DMS 273 (cell line): Measurements from ENCODE around the gene MAST1.
"Not testable (repeated sequence)": the region's sequence is repeated elsewhere in the genome, so short reads cannot be mapped to it uniquely, and the experiment has no call there.

Source experiments
- DNase-seq: peaks from one replicate; lab custom pipeline; 2025; ENCODE audit not compliant: unreplicated experiment; lab: John Stamatoyannopoulos, UW

Gene MAST1

DNA sequence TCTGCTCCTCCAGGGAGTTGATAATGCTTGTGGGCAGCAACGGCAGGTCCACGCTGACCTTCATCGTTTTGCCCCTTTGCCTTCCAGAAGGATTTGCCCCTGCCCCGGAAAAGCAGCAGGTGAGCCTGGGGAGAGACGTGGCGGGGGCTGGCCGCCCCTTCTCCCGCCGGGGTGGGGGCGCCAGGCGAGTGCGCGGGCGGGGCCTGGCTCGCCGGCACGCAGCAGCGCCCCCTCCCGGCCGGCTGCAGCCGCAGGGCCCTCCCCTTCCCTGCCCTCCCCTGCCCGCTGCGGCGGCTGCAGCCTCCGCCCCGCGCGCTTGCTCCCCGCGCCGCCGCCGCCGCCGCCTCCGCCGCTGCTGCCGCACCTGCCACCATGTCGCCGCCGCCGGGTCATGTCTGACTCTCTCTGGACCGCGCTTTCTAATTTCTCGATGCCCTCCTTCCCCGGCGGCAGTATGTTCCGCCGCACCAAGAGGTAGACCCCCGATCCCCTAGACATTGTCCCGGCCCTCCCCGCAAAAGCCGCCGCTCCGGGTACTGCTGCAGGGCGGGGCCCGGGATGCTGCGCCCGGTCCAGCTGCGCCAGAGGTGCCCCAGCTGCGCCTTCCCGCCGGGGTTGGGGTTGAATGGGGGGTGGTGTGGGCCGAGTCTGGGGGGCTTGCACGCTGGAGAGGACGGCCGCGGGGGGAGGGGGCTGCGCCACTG lies at the start of gene MAST1:
TSS of gene MAST1 (plus strand) at position 334 of the 704 bp plus-strand sequence. CDS start at position 392, 58 bp downstream.
- DNase-seq, result peak; percentile 90

DNA sequence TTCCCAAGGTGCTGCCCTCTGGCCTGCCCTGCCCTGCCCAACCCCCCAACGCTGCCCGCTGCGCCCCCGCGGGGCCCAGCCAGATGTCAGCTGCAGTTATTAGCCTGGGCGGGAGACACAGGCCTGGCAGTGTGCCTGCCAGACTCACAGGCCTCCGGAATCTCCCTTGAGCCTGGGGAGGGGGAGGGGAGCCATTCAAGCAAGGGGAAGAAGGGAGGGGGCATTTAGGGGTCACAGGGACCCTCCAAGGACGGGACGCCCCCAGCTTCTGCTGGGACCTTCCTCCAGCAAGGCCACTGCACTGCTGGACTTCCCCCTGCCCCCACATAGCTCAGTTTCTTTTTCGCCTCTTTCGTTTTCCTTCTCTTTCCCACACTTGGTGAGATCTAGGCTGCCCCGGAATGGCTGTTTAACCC lies 49.6 kb upstream of the MAST1 start:
- DNase-seq, result peak; percentile 95

DNA sequence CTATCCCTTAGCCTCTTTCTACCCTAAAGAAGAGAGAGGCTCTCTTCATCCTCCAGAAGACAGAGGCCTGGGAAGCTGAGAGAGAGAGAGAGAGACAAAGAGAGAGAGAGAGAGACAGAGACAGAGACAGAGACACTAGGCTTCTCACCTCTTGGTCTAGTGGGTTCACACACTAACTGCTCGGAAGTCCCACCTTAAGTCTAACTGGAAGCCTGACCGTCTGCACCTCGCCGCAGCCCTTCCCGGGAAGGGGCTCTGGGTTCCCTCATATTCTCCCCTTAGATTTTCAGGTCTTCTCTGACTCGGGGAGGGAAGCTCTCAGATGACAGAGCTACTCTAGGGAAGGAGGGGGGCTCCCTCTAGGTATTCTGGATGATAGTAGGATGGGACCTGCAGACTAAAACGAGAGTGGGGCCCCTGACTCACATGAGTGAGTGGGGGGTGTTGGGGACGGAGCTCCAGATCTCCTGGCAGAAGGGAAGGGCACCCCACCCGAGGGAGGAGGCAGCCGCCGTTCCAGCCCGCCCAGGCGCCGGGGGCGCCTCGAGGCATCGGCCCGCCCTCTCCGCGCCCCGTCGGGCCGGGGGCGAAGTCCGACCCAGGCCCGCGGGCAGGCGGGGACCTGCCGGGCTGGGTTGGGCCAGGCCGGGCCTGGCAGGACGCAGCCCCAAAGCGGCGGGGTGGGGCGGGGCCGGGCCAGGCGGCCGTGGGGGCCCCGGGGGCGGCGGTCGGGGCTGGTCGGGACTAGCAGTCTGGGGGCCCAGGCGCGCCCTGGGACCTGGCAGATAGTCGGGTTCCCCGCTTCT lies 49.0 kb upstream of the MAST1 start:
- DNase-seq, result peak; percentile 82

DNA sequence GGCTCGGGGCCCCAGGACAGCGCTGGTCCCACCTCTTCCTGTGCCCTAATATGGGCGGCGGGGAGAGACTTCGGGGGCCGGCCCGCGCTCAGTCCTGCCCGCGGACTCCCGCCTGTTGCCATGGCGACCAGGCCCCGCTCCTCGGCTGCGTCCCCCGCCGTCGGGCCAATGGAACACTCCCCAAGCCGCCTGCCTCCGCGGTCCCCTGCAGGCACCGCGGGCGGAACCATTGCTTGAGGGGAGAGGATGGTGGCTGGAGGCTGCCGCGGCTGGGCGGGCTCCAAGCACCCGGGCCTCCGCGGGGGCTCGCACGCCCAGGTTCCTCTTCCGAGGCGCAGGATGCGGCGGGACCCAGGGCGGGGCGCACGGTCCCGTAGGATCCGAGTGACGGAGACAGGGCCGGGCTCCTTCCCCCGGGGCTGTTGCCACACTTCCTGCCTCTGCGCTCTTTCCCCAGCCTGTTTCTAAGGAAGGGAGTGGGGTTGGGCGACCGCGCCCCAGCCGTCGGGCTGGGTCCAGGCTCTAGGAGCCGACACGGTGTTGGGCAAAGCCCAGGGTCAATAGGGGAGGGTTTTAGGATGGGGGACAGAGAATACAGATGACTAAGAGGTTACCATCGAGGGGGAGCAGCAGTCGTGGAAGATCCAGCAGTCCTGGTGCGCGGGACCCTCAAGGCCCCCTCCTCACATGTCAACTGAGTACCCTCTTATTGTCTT lies 48.3 kb upstream of the MAST1 start:
- DNase-seq, result peak; percentile 99

DNA sequence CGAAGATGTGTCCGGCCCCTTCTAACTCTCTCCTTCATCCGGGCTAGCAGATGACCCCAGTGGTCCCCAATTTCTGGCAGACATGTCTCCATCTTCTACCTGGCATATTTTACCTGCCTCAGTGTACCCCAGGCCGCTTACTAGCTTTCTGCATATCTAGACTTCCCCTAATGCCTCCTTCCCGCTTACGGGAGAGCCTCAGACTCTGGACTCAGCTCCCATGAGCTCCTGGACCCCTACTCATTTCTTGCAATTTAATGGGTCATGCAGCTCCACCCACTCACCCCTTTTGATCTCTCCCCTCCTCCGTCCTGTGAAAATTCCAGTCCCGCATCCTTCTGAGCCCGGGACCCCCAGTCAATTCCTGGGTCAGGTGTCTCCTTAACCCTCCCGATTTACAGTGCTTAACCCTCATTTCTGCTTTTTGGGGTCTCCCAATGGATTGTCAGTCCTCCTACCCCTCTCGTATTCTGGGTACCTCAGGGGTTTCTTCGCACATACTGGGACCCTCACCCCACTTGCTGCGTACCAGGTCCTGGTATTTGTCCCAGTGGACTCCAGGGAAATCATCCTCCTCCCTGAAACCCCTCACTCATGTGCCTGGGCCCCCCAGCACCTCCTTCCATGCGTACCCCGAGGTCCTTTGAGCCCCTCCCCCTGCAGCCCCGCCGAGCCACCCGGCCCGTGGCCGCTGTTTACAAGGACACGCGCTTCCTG lies 47.5 kb upstream of the MAST1 start:
- DNase-seq, result no peak

DNA sequence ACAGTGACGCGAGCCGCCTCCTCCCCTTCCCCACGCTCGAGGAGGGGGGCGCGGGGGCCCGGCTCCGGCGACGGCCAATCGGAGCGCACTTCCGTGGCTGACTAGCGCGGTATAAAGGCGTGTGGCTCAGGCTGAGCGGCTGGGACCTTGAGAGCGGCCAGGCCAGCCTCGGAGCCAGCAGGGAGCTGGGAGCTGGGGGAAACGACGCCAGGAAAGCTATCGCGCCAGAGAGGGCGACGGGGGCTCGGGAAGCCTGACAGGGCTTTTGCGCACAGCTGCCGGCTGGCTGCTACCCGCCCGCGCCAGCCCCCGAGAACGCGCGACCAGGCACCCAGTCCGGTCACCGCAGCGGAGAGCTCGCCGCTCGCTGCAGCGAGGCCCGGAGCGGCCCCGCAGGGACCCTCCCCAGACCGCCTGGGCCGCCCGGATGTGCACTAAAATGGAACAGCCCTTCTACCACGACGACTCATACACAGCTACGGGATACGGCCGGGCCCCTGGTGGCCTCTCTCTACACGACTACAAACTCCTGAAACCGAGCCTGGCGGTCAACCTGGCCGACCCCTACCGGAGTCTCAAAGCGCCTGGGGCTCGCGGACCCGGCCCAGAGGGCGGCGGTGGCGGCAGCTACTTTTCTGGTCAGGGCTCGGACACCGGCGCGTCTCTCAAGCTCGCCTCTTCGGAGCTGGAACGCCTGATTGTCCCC lies 46.8 kb upstream of the MAST1 start, which contains the start of gene JUNB:
TSS of gene JUNB (plus strand) at position 142 of the 706 bp plus-strand sequence. CDS start at position 428, 286 bp downstream.
- peak; percentile 98 for DNase-seq

DNA sequence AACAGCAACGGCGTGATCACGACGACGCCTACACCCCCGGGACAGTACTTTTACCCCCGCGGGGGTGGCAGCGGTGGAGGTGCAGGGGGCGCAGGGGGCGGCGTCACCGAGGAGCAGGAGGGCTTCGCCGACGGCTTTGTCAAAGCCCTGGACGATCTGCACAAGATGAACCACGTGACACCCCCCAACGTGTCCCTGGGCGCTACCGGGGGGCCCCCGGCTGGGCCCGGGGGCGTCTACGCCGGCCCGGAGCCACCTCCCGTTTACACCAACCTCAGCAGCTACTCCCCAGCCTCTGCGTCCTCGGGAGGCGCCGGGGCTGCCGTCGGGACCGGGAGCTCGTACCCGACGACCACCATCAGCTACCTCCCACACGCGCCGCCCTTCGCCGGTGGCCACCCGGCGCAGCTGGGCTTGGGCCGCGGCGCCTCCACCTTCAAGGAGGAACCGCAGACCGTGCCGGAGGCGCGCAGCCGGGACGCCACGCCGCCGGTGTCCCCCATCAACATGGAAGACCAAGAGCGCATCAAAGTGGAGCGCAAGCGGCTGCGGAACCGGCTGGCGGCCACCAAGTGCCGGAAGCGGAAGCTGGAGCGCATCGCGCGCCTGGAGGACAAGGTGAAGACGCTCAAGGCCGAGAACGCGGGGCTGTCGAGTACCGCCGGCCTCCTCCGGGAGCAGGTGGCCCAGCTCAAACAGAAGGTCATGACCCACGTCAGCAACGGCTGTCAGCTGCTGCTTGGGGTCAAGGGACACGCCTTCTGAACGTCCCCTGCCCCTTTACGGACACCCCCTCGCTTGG lies 46.1 kb upstream of the MAST1 start:
- peak; percentile 92 for DNase-seq

DNA sequence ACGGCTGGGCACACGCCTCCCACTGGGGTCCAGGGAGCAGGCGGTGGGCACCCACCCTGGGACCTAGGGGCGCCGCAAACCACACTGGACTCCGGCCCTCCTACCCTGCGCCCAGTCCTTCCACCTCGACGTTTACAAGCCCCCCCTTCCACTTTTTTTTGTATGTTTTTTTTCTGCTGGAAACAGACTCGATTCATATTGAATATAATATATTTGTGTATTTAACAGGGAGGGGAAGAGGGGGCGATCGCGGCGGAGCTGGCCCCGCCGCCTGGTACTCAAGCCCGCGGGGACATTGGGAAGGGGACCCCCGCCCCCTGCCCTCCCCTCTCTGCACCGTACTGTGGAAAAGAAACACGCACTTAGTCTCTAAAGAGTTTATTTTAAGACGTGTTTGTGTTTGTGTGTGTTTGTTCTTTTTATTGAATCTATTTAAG lies 45.4 kb upstream of the MAST1 start:
- DNase-seq, result peak; percentile 68

DNA sequence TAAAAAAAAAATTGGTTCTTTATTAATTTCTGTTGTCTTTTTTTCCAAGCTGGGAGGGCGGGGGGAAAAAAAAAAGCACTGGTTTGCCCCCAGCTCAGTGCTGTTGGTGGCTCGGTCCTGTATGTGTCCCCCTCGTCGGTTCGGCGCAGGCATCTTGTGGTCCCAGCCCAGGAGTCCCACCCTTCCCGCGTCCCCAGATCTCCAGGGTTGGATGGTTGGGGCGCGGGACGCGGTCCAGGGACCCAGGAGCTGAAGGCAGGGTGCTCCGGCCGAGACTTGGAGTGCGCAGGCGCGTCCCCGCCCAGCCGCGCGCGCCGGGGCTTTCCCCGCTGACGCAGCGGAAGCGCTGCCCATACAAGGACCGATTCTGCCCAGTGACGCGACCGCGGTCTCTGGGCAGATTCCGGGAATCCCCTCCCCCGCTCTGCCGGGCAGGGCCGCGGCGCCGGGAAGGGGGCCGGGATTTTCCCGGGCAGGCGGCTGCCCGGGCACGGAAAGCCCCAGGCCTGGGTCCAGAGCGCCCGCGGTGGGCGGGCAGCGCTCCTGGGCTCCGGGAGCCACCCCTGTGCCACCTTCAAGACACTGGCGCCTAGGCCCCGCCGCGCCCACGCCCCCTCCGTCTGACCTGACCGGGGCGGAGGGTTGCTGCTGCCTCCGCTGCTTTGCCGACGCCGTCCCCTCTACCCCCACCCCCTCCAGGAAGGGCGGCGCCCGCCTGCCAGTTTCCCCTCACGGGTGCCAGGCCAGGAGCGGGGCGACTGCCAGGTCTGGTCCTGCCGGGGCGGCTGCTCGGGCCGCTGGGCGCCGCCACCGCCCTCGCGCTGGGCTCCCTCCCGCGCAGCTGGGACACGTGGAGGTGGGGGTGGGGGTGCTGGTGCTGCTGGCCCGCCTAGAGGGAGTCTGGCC lies 44.8 kb upstream of the MAST1 start:
- peak; percentile 98 for DNase-seq

DNA sequence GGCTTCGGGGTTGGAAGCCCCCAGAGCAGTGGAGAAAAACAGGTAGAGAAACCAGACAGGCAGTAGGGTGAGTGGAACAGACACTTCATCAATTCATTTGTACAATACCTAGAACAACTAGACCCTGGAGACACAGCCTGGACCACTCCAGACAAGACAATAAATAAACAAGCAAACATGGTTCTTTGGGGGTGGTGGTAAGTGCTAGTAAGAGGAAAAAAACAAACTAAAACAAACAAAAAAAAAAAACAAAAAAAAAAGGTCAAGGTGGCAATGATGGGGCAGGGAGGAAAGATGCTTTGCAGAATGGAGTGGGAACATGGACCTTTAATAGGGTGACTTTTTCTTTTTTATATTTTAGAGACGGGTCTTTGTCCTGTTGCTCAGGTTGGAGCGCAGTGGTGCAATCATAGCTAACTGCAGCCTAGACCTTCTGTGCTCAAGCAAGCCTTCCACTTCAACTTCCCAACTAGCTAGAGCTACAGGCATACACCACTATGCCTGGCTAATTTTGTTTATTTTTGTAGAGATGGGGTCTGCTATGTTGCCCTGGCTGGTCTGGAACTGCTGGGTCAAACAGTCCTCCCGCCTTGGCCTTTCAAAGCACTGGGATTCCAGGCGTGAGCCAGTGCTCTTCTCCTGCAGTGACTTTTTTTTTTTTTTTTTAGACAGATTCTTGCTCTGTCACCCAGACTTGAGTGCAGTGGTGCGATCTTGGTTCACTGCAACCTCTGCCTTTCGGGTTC lies 43.9 kb upstream of the MAST1 start:
- DNase-seq, result no peak

DNA sequence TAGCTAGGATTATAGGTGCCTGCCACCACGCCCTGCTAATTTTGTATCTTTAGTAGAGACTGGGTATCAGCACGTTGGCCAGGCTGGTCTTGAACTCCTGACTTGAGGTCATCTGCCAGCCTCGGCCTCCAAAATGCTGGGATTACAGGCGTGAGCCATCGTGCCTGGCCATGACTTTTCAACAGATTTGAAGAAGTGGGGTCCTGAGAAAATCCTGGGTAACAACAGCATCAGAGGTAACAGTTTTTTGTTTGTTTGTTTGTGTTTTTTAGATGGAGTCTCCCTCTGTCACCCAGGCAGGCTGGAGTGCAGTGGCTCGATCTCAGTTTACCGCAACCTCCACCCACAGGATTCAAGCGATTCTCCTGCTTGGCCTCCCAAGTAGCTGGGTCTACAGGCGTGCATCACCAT lies 43.3 kb upstream of the MAST1 start:
- no peak for DNase-seq

DNA sequence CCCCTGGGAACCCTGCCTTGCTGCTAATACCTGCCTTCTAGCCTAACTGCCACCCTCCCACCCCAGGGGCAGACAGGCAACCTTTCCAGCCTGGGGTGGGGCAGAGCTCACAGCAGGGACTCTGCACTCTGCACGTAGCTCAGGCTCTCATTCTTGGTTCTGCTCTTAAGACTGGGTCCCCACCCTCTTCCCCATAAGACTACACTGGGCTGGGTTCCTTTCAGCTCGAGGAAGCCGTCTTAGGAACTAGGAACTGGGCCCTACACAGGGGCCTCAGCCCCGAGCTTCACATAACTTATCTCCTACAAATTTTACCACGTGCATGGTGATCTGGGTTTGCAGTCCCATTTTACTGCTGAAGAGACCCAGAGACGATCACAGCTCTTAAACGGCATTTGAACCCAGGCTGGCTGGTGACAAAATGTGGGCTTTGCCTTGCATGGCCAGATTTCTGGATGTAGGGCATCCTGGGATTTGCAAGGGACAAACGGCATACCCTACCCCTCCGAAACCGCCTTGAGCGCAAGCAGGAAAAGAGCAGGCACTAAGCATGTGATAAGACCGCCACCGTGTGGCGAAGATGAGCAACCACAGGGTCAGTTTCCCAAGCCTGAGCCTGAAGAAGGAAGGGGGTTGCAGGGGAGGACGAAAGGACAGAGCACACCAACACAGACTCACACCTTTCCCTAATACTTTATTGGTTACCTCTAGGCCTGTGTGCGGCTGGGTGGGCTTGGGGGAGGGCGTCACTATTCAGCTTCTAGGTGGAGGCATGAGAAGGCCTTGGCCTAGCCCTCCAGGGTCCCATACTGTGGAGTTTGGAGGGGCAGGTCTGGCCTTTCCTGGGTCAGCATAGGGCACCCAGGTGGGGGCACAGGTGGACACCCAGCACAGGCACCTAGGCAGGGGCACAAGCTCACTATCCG lies 41.9 kb upstream of the MAST1 start:
- DNase-seq, result peak; percentile 94

DNA sequence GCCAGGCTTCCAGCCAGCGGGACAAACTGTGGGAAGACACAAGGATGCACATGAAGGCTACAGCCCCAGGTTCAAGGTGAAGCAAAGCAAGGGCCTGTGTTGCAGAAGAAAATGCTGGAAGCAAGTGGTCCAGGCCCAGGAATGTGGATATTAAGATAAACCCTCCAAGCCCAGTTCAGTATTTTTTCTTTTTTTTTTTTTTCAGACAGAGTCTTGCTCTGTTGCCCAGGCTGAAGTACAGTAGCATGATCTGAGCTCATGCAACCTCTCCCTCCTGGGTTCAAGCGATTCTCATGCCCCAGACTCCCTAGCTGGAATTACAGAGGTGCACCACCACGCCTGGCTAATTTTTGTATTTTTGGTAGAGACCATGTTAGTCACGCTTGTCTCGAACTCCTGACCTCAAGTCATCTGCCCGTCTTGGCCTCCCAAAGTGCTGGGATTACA lies 41.2 kb upstream of the MAST1 start:
- no peak for DNase-seq

DNA sequence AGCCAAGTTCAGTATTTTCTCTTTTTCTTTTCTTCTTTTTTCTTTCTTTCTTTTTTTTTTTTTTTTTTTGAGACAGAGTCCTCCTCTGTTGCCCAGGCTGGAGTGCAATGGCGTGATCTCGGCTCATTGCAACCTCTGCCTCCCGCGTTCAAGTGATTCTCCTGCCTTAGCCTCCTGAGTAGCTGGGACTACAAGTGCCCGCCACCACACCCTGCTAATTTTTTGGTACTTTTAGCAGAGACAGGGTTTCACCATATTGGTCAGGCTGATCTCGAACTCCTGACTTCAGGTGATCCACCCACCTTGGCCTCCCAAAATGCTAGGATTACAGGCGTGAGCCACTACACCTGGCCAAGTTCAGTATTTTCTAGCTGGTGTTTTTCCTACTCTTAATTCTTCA lies 40.7 kb upstream of the MAST1 start:
- DNase-seq, result not testable (repeated sequence)

DNA sequence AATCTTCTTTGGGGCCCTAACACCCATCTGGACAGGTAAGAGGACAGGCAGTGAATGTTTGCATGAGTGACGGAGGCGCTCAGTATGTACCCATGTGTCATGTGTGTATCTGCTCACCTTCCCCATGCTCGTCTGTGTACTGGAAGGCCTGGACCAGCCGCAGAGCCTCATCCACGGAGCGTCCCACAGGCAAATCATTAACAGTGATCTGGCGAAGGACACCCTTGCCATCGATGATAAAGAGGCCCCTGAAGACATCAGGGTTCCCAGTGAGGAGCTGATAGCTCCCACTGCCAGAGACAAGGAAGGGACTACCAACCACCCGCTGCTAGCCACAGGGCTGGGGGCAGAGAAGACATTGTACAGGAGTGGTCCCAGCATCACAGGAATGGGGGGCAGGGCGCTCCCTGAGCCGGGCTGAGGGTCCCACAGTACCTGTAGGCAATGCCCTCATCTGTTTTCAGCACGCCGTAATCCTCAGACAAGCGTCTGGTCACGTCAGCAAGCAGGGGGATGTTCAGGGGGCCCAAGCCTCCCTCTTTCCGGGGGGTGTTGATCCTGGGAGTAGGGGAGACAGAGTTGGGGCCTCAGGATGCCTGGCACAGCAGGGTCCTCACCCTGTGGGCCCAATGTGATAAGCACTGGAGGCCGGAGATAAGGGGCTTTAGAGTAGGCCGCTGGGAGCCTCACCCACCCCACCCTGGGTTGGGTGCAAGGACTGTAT lies 38.4 kb upstream of the MAST1 start:
- DNase-seq, result no peak

DNA sequence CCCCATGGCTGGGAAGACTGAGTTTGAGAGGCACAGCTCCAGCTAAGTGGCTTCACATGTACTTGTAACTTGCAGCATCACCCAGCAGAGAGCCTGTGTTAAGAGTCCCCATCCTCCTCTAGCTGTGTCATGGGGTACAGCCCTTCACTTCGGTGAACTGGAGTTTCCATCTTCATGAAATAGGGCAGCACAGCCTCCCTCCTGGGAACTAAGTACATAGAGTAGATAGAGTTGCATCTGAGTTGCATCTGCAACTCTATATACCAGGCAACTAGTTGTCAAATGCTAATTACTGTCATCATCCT lies 37.9 kb upstream of the MAST1 start:
- DNase-seq, result no peak
